ENCODE data around the gene GLG1.

The GLG1 gene

DNA sequence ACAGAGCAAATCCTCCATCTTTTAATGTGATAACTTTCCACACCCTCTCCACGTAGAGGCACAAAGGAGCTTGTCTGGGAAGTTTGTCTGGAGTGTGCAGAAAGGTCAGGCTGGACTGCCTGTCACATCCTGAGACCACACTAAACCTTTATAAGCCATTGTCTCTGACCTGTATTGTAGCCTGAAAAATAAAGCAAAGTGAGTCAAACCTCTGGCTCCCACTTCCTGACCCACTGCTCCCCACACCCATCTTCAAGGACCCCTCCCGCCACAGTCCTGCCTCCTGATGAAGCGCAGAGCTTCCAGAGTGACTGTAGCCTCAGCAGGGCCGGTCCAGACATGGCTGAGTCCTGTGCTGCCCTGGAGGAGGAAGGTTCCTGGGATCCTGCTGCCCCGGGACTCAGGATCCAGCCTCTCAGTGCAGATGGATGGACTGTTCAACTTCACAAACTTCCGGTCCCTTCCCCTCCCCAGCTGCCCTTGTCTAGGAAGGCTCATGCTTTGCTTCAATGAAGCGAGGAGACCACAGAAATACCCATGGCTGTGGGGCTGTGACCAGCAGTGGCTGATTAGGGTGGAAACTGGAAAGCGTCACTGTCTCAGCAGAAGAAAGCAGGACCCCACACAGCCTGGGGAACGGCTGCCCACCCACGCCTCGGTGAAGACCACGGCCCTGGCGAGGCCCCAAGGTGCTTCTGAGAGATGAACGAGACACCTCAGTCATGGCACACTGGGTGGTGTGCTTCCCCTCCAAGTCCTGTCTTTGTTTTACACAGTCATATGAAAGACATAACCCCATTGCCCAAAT is 154.8 kb downstream of the GLG1 start:
- no peak for DNase-seq (ENCODE audit: low read depth)
- H3K4me3 ChIP-seq (ENCODE audit: low read length) = no peak overlapping the region
- no peak for TF ChIP-seq CTCF (conservative IDR thresholded peaks at IDR 0.05; ENCODE audit: low read depth, low read length)

GRCh38 chr16:74450967-74451760 is 155.8 kb downstream of the GLG1 start:
- no peak for TF ChIP-seq CTCF (conservative IDR thresholded peaks at IDR 0.05; ENCODE audit: low read depth, low read length)
- no peak overlapping the region for H3K4me3 ChIP-seq (ENCODE audit: low read length)
- DNase-seq (ENCODE audit: low read depth) = no peak

DNA sequence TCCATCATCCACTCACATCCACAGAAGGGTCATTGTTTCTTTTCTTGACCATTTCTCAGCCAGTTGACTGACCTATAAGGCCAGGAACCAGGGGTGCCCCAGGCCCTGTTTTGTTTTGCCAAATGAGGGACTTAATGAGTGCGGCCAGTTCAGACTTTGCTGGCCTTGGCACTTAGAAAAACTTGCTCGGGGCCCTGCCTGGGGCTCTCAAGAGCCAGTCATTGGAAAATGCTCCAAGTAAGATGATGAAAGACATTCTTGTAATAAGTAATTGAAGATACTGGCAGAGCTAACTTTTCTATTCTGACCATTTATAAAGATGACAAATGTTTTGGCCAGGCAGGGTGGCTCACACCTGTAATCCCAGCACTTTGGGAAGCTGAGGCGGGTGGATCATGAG is 156.7 kb downstream of the GLG1 start:
- TF ChIP-seq CTCF (conservative IDR thresholded peaks at IDR 0.05; ENCODE audit: low read depth, low read length) = no peak
- DNase-seq (ENCODE audit: low read depth) = no peak
- no peak overlapping the region for H3K4me3 ChIP-seq (ENCODE audit: low read length)

- no peak for TF ChIP-seq CTCF (conservative IDR thresholded peaks at IDR 0.05; ENCODE audit: low read depth, low read length)
- no peak for DNase-seq (ENCODE audit: low read depth)
- H3K4me3 ChIP-seq (ENCODE audit: low read length) = no peak overlapping the region
Observed at GRCh38 chr16:74449470-74449869, 157.4 kb downstream of the GLG1 start.

DNA sequence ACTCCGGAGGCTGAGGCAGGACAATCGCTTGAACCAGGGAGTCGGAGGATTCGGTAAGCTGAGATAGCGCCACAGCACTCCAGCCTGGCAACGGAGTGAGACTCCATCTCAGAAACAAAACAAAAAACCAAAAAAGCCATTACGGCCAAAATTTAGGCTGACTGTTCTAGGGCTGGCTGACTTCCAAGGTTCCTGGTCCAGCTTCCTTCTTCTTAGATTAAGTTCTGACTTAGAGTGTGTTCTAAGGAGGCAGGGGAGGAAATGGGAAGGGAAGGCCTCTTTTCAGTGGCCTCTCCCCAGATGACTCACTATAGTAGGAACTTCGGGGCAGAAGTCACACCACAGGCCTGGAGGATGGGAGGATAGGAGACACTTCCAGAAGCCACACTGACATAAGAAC is 157.9 kb downstream of the GLG1 start:
- peak; percentile 5 for DNase-seq (ENCODE audit: low read depth)
- no peak overlapping the region for H3K4me3 ChIP-seq (ENCODE audit: low read length)
- no peak for TF ChIP-seq CTCF (conservative IDR thresholded peaks at IDR 0.05; ENCODE audit: low read depth, low read length)

DNA sequence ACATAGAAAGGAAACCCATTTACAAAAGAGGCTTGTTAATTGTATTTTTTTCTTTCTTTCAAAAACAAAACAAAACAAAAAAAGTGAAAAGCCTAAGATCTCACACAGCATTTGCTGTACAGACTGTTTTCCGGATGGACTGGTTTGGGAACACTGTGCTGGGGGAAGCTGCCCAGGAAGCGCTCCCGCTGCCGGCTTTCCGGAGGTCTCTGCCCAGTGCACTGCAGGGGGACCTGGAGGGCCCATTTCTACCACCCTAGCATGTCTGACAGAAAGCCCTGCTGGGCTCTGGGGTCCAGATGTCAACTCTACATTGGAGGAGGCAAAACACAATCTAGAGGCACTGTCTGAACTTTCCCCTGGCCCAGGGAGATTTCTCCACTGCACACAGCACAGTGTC is 159.3 kb downstream of the GLG1 start:
- H3K4me3 ChIP-seq (ENCODE audit: low read length) = no peak overlapping the region
- TF ChIP-seq CTCF (conservative IDR thresholded peaks at IDR 0.05; ENCODE audit: low read depth, low read length) = no peak
- DNase-seq (ENCODE audit: low read depth) = no peak

Measured in retinal pigment epithelial cell (primary cell).